Keratinocyte (primary cell): Measurements from ENCODE around the gene IRGC. TPM values are rescaled to one million over a fixed set of nuclear protein-coding genes. Genes with fewer than 3 reads are reported as not detected.
A peak's percentile ranks its signal among the peaks of the same experiment; 100 is the strongest.

Experiments used
- DNase-seq: peaks from one replicate; pipeline ENCODE4 v3.0.0-alpha.2; 2011; ENCODE audit warnings: low read depth, missing footprints, low spot score
- FAIRE-seq: peaks from 2 replicates; lab custom pipeline; 2011; peaks lifted over from hg19 to GRCh38; lab: Jason Lieb, UNC
- H2AFZ ChIP-seq: 2 replicates; pipeline ENCODE4 v1.6.0; 2012; ENCODE audit warnings: low read length, control low read depth, inconsistent platforms; ENCODE audit not compliant: control insufficient read depth
- H3K27ac ChIP-seq: 2 replicates; pipeline ENCODE4 v1.5.1; 2011; ENCODE audit warnings: low read length; ENCODE audit not compliant: control insufficient read depth, insufficient read depth
- H3K27me3 ChIP-seq: 3 replicates; pipeline ENCODE4 v1.6.0; 2011; ENCODE audit warnings: low read length; ENCODE audit not compliant: control insufficient read depth, insufficient read depth; ENCODE audit errors: extremely low read depth
- H3K36me3 ChIP-seq, 2 experiments: 2 replicates in 1 of 2; 3 replicates in 1 of 2; pipeline ENCODE4 v1.5.1; 2011; ENCODE audit warnings: low read length in 2 of 2, mild to moderate bottlenecking in 1 of 2; ENCODE audit not compliant: control insufficient read depth in 2 of 2, insufficient read depth in 2 of 2; ENCODE audit errors: extremely low read depth in 1 of 2
- H3K4me1 ChIP-seq: 3 replicates; pipeline ENCODE4 v1.5.1; 2011; ENCODE audit warnings: low read length; ENCODE audit not compliant: control insufficient read depth, insufficient read depth; ENCODE audit errors: extremely low read depth
- H3K4me2 ChIP-seq: 3 replicates; pipeline ENCODE4 v1.6.0; 2011; ENCODE audit warnings: low read depth, low read length; ENCODE audit not compliant: control insufficient read depth, insufficient read depth; ENCODE audit errors: extremely low read depth
- H3K4me3 ChIP-seq, 3 experiments: fragments of 200-600 bp in 1 of 3; sonication (generic) in 1 of 3; 2 replicates in 2 of 3; 3 replicates in 1 of 3; pipeline ENCODE4 v1.5.1; 2011 to 2016; ENCODE audit warnings: low read length in 3 of 3, mild to moderate bottlenecking in 3 of 3, control low read depth in 2 of 3, inconsistent platforms in 1 of 3, low read depth in 1 of 3, mixed read lengths in 1 of 3, mixed run types in 1 of 3, moderate library complexity in 1 of 3; ENCODE audit not compliant: control insufficient read depth in 2 of 3, insufficient read depth in 2 of 3; ENCODE audit errors: extremely low read depth in 1 of 3
- H3K79me2 ChIP-seq: 2 replicates; pipeline ENCODE4 v1.6.0; 2012; ENCODE audit warnings: low read length; ENCODE audit not compliant: control insufficient read depth, insufficient read depth
- H3K9ac ChIP-seq: 3 replicates; pipeline ENCODE4 v1.6.0; 2011; ENCODE audit warnings: low read length; ENCODE audit not compliant: control insufficient read depth, insufficient read depth; ENCODE audit errors: extremely low read depth
- H3K9me1 ChIP-seq: 3 replicates; pipeline ENCODE4 v1.6.0; 2011; ENCODE audit warnings: low read length; ENCODE audit not compliant: control insufficient read depth, insufficient read depth; ENCODE audit errors: extremely low read depth
- H3K9me3 ChIP-seq: 2 replicates; pipeline ENCODE4 v1.5.1; 2012; ENCODE audit warnings: low read depth, low read length; ENCODE audit not compliant: control insufficient read depth
- H4K20me1 ChIP-seq: 3 replicates; pipeline ENCODE4 v1.6.0; 2011; ENCODE audit warnings: low read length; ENCODE audit not compliant: control insufficient read depth, insufficient read depth; ENCODE audit errors: extremely low read depth
- EZH2 ChIP-seq: IDR thresholded peaks from one replicate; pipeline ENCODE4 v1.6.1; 2012; ENCODE audit warnings: inconsistent platforms, mild to moderate bottlenecking, low read length, moderate library complexity
- dilution Hi-C: fragments of 300-500 bp; cut with MboI; formaldehyde crosslinking; loops from one replicate; pipeline ENCODE4 v1.7.0; 2020; ENCODE audit warnings: low sequenced_read_pairs; ENCODE audit not compliant: extremely low pct_ligation_motif_present
- polyA plus RNA-seq, 5 experiments: library from polyadenylated mRNA; depleted of rRNA in 3 of 5; stranded (reverse) in 3 of 5; stranded (forward) in 1 of 5; unstranded in 1 of 5; fragments of >200 nt; gene quantifications; 1 replicate in 1 of 5; 2 replicates in 3 of 5; 3 replicates in 1 of 5; pipeline versions ENCODE4 v1.2.1 to v1.2.3, GENCODE V29; 2011 to 2012; ENCODE audit warnings: missing spikeins in 2 of 5, low read depth in 1 of 5, low replicate concordance in 1 of 5
- TF ChIP-seq, protein P1 (sequence below), 3 experiments: IDR thresholded peaks in 1 of 3; conservative IDR thresholded peaks in 1 of 3; optimal IDR thresholded peaks in 1 of 3; 2 replicates in 2 of 3; 3 replicates in 1 of 3; pipeline versions ENCODE3 to v1.5.1; 2011; ENCODE audit warnings: low read length in 3 of 3, mild to moderate bottlenecking in 3 of 3, moderate library complexity in 2 of 3, control low read depth in 1 of 3, inconsistent platforms in 1 of 3; ENCODE audit not compliant: insufficient read depth in 2 of 3; ENCODE audit errors: extremely low read depth in 1 of 3

The IRGC gene
- polyA plus RNA-seq, 1 donor (not counting 4 experiments of a cell fraction or from before 2014, with no cell fraction given), result not detected

- Histone ChIP-seq H3K79me2 (peaks cover 10% of the 10 kb centered on the region), H3K4me2 (no peak overlapping the region), H3K4me3 (no peak overlapping the region), H3K9me3 (no peaks in the 10 kb centered on the region), H3K27me3 (no peaks in the 10 kb centered on the region), H3K4me1 (peaks cover 34% of the 10 kb centered on the region), H3K27ac (no peak overlapping the region), H3K36me3 (peaks cover 2 to 7% of the 10 kb centered on the region in 2 experiments), H3K9me1 (peaks cover 2% of the 10 kb centered on the region), H4K20me1 (peaks cover 8% of the 10 kb centered on the region), H2AFZ (peak overlapping the region; percentile 6), H3K9ac (no peak overlapping the region)
- dilution Hi-C loops, result no loop called here
- DNase-seq (no peak), FAIRE-seq (no peak)
- no peak for TF ChIP-seq EZH2
- TF ChIP-seq, protein P1, sequence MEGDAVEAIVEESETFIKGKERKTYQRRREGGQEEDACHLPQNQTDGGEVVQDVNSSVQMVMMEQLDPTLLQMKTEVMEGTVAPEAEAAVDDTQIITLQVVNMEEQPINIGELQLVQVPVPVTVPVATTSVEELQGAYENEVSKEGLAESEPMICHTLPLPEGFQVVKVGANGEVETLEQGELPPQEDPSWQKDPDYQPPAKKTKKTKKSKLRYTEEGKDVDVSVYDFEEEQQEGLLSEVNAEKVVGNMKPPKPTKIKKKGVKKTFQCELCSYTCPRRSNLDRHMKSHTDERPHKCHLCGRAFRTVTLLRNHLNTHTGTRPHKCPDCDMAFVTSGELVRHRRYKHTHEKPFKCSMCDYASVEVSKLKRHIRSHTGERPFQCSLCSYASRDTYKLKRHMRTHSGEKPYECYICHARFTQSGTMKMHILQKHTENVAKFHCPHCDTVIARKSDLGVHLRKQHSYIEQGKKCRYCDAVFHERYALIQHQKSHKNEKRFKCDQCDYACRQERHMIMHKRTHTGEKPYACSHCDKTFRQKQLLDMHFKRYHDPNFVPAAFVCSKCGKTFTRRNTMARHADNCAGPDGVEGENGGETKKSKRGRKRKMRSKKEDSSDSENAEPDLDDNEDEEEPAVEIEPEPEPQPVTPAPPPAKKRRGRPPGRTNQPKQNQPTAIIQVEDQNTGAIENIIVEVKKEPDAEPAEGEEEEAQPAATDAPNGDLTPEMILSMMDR (optimal IDR thresholded peaks at IDR 0.05 in 1 of 3, IDR thresholded peaks at IDR 0.05 in 1 of 3, conservative IDR thresholded peaks at IDR 0.05 in 1 of 3; ENCODE audit: extremely low read depth in 1 of 3, insufficient read depth in 2 of 3, low read length in 3 of 3), result no peak
Measured at GRCh38 chr19:43672061-43672679, 43.7 kb upstream of the IRGC start.

DNA sequence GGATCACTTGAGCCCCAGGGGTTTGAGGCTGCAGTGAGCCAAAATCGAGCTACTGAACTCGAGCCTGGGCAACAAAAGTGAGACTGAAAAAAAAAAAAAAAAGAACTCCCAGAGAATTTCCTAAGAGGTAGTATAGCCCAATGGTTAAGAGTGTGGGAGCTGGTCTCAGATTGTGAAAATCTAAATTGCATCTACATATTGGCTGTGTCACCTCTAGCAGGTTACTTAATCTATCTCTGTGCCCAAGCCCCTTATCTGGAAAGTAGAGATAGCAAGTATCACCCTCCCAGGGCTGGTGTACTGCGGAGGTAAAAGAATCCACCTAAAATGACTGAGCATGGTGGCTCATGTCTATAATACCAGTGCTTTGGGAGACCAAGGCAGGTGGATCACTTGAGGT lies 42.2 kb upstream of the IRGC start:
- Histone ChIP-seq H3K9me1 (peaks cover 2% of the 10 kb centered on the region), H3K27me3 (no peaks in the 10 kb centered on the region), H3K4me1 (peaks cover 28% of the 10 kb centered on the region), H3K79me2 (peaks cover 2% of the 10 kb centered on the region), H3K4me2 (no peak overlapping the region), H3K9ac (no peak overlapping the region), H3K36me3 (no peaks in the 10 kb centered on the region), H3K9me3 (no peaks in the 10 kb centered on the region), H2AFZ (no peak overlapping the region), H3K4me3 (no peak overlapping the region), H4K20me1 (no peaks in the 10 kb centered on the region), H3K27ac (no peak overlapping the region)
- no peak for DNase-seq
- TF ChIP-seq, protein P1 (optimal IDR thresholded peaks at IDR 0.05 in 1 of 3, IDR thresholded peaks at IDR 0.05 in 1 of 3, conservative IDR thresholded peaks at IDR 0.05 in 1 of 3; ENCODE audit: extremely low read depth in 1 of 3, insufficient read depth in 2 of 3, low read length in 3 of 3), result no peak
- no peak for TF ChIP-seq EZH2
- dilution Hi-C loops, result no loop called here
- FAIRE-seq, result no peak
